Activated CD4-positive, alpha-beta T cell treated with anti-CD3 and anti-CD28 coated beads, Interleukin-2, amount 50 U/mL, for 4 hours (primary cell): ENCODE results near the gene TBC1D22A.

Source experiments
- DNase-seq, 2 experiments: peaks; one replicate each; pipeline ENCODE4 v3.0.0-alpha.2; 2020

TBC1D22A gene

DNA sequence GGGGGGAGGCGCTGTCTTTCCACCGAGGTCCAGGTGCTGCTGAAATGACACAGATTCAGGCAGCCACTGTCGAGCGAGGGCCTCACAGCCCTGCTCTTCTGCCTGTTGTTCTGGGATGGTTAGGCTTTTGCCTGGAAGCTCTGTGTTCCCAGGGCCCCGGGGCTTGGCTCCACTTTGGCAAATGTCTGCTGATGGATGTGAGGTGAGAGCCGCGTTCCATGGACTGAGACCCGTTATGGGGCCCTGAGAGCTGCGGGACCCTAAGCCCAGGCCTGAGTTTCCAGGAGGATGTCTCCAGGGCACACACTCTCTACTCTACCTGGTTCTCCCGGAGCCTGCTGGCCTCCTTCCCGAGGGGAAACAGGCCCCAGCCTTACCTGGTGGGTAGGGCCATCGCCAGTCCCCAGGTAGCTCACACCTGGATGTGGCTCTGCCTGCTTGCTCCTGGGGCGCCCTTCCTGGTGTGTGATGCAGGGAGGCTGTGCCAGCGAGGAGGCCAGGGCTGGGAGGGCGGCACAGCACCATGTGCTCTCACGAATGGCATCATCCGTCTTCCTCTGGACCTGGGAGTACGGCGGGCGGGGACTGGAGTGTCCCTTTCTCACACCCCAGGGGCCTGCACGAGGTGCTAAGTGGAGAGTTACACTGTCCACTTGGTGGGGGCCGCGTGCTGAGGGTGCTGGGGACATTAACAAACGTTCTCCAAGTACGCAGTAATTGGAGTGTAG lies 435.5 kb downstream of the TBC1D22A start:
- no peak for DNase-seq

DNA sequence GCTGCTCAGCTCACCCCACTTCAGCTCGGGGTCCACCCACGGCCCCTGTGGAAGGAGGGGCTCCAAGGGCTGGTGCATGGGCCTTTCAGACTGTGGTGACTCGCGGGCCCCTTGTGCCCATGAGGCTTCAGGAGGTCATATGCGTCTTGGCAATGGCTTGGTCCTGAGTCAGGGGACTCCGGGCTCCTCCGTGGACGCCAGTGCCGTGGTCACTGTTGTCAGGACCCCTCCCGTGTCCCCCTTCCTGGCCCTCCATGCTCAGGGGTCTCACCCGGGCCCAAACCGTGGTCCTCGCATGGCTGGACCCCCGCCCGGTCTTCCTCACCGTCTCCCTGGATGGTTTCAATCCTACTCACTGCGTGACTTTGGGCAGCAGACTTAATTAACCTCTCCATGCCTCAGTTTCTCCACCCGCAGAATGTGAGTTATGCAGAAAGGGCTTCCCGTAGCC lies 436.4 kb downstream of the TBC1D22A start:
- DNase-seq, result no peak

DNA sequence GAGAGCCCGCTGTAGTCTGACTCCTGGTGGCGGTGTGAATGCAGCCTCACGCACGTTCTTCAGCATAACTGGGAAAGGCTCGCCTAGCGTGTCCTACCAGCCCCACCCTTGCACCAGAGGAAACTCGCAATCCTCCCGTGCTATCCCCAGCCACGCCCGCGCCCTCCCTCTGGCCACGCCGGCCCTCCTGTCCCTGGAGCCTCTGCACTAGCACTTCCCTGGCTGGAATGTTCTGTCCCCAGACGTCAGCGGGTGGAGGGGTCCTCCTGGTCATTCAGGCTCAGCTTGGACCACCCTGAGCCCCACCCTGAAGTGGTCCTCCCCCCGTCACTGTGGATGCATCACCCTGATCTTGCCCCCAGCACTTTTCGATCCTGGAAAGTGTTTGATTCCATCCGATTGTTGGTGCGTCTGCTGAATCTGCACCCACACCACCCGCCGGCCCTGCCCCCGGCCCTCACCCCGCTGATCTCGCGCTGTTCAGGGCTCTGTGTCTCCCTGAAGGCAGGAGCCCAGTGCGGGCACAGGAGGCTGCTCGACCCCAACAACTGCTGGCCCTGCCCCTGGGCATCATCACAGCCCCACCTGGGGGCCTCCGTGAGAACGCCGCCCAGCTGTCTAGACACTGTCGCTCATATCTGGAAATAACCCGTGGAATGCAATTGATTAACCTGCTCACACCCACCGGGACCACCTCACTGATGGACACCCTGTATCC lies 437.0 kb downstream of the TBC1D22A start:
- no peak for DNase-seq

DNA sequence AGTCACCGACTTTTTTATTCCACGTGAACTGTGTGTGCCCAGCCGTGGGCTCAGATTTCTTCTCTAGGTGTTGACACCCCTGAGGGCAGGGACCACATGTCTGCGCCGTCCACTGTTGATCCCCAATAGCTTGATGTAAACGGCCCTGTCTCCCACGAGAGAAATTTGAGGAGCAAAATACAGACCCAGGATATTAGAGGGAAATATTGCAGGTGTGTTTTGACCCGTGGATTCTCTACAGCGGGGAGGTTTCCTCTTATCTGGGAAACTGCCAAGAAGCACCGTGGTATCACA lies 437.5 kb downstream of the TBC1D22A start:
- no peak for DNase-seq

DNA sequence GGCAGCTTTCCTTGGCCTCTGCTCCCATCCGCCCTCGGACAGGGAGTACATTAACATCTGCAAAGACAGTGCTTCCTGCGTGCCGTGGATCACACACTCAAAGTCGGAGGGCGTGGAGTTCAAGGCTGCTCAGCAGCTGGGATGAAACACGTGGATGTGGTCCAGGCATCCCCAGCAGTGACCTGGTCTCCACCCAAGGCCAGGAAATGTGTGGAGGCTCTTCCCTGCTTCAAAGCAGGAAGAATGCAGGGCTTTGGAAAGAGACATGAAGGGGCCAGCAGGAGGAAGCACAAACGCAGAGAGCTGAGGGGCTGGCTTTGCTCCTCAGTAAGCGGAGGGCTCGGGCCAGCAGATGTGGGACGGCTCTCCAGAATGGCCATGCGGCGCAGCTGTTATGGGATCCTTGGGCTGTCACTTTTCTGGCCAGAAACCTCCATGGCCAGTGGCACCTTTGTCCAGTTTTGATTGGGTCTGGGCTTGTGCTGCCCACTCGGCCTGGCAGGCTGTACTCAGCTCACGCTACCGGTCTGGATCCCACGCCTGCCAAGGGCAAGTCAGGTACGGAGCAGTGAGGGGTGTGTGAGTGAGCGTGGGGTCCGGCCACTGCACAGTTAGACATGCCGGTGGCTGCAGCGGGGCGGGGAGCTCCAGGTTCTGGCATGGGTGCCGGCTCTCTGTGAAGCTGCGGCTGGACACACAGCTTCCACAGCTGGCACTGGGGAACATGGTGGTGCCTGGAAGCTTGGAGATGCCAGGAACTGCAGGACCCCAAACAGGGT lies 438.0 kb downstream of the TBC1D22A start:
- no peak for DNase-seq

DNA sequence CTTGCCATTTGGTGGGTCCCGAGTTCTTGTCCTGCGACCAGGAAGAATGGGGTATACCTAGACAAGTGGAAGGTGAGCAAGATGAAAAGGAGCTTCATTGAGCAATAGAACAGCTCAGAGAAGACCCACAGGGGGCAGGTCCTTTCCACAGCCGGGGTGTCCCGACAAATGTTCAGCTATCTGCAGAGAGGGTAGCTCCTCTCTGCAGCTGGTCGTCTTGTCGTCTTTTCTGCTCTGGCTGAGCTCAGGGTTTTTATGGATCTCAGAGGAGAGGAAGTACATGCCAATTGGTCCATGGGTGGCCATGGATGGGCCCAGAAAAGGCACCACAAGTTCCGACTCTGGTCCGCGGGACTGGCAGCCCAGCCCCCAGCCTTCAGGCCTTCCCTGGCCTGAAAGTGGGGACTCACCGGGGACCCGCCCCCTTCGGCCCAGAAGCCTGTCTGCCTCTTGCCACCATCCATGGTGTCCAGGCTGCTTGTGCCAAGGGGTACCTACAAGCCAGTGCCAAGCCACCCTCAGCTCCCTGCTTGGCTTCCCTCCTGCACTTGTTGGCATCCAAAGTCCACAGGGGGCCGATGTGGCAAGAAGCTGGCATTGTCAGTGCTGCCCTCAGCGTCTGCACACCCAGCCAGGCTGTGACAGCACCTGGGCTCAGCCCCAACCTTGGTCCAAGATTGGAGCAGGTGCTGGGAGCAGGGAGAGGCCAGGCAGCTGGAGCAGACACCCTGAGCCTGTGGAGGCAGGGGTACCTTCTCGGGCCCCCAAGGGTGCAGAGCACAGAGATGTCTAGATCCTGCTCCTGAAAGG lies 438.9 kb downstream of the TBC1D22A start:
- DNase-seq, result no peak

DNA sequence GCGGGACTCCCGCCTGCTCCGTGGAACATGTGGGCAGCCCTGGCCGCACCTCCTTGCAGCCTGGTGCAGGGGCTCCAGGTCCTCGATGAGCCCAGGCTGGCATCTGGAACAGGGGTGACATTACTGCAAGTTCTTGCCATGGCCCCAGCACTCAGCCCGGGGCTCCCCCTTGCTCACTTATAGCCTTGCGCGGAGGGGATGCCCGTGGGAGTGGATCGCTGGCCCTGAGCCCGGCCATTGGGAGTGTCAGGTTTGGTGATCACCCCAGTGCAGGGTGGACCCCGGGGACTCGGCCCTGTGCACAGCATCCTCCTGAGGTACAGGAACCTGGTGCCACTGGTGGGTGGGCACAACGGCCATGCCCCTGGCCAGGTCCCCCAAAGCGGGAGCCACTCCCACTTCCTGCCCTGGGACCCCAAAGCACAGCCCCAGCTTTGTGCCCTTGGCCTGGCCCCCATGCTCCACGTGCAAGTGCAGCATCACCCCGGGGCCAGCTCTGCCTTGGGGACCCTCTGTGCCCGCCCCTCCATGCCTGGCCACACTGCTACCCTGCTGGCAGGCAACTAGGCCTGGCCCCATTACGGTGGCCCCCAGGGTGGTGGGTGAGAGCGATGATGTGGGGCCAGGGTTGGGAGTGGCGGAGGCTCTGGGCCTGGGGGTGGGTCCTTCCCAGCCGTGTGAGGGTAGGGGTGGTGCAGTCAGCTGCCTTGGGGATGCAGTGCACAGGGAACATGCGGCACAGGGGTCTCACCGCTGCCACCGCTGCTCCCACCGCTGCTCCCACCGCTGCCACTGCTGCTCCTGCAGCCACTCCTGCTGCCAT lies 439.8 kb downstream of the TBC1D22A start:
- no peak for DNase-seq

DNA sequence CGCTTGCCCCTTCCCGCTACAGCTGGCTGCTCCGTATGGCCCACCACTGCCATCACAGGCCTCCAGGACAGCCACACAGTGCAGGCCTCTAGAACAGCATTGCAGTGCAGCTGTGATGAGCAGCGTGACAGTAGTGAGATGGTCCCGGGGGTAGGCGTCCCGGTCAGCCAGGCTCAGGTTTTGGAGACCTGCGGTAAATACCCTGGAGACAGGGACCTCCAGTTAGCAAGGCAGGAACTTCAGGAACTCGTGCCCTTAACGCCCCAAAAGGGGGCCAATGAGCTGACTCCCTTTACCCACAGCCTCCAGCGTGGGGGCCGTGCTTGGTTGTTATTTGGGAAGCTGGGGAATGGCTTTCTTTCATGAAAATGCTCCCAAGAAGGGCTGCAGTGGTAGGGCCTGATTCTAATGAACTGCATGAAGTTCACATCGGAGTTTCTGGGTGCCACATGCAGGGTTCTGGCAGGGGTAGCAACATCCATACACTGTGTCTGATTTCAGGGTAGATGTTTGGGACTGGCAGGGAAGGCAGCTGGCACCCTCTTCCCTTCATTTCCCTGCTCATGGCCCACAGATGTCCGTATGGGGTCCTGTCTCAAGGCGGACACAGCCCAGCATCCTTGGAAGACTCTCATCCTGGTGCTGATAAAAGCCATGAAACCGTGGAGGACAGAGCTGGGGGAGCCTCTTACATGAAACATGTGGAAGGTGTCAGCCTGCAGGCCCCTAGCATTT lies 440.5 kb downstream of the TBC1D22A start:
- DNase-seq, result no peak

DNA sequence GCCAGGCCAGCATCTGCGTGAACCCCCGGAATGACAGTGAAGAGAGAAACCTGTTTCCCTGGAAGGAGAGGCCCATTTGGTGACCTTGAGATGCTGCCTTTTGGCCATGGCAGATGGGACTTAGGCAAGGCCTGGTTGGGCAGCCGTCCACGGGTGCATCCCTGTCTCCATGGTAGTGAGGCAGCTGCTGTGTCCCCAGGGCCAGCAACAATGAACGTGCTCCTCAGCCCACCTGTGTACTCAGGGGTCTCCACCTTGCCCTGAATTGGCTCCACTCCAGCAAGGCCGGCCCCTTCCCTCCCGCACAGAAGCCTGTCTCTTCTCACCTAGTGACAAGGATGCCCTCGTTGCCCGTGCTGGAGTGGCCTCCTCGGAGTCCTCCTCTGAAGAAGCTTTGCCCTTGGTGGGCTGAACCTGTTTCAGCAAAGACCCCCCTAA lies 441.1 kb downstream of the TBC1D22A start:
- DNase-seq, result no peak

DNA sequence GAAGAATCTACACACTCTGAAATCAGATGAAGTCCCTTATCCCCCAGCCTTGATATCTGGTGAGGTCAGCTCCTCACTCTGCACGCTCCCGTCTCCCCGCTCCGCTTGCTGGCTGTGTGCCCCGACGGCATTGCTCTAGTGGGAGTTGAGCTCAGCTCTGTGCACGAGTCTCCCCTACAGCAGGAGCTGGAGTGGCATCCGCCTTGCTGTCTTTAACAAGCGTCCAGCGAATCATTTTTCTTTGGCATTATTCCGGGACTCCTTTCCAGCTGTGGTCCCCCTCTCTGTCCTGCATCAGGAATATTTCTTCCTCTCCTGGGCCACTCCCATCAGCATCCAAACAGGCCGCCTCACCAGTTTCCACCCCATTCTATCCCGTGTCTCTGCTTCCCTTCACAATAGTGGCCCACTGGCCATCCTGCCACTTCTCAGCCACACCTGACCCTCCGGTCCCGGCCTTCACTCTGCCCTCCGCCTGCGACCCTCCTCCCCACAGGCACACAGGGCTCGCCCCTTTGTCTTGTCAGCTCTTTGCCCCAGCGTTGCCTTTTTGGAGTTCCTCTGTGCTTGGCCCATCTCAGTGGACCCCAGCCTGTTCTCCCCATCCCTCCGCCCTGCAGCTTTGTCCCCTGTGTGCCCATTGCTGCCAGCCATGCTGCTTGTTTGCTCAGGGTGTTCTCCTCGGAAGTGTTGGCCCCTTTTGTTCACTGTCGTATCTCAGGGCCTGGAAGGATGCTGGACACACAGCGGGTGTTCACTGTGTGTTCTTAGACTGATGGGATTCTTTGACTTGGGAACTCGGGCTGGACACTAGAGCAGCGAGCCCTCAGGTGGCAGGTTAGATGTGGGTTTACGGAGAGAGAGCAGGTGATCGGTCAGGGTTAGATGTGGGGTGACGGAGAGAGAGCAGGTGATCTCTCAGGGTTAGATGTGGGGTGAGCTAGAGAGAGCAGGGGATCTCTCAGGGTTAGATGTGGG lies 441.8 kb downstream of the TBC1D22A start:
- DNase-seq, result no peak

DNA sequence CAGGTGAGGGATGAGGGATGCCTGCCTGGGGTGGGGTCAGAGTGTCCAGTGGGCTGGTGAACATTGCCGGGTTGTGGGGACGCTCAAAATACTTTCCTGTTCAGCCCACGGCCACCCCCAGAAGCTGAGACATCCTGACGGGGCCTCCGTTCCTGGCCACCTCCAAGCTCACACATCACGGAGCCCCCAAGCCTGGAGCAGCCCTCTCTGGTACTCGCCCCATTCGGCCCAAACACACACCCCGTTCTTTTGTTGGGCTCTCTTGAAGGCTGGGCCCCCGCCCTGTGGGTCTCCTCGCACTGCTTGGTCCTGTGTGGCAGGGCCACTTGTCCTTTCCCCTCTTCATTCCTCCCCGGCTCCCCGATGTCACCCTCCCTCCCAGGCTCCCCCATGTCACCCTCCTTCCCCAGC lies 442.6 kb downstream of the TBC1D22A start:
- DNase-seq, result no peak

DNA sequence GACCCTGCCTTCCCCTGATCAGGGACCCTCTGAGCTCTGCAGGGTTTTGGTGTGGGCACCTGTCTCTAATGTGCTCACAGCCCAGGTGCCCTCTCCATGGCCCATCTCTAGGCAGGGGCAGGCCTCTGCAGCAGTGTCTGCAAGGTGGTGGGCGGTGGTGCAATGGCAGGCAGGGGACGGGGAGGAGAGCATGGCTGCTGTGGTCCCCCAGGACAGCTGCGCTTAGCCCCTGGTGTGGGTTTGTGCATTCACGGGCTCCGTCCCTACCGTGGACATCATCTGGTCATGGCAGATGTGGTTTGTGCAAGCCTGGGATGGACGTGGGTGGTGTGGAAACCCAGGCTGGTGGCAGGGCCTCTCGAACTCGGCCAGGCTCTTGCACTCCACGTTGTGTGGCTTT lies 443.1 kb downstream of the TBC1D22A start:
- no peak for DNase-seq

DNA sequence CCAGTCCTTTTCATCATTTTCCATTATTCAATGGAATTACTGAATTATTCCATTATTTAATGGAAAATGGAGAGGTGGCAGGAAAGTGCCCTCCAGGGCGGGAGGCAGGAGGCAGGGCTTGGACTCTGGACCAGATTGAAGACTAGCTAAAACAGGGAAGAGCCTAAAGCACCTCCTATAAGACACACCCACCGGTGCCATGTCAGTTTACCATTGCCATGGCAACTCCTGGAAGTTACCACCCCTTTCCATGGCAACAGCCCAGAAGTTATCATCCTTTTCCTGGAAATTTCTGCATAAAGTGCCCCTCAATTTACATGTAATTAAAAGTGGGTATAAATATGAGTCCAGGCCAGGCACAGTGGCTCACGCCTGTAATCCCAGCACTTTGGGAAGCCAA lies 443.7 kb downstream of the TBC1D22A start:
- DNase-seq, result no peak

DNA sequence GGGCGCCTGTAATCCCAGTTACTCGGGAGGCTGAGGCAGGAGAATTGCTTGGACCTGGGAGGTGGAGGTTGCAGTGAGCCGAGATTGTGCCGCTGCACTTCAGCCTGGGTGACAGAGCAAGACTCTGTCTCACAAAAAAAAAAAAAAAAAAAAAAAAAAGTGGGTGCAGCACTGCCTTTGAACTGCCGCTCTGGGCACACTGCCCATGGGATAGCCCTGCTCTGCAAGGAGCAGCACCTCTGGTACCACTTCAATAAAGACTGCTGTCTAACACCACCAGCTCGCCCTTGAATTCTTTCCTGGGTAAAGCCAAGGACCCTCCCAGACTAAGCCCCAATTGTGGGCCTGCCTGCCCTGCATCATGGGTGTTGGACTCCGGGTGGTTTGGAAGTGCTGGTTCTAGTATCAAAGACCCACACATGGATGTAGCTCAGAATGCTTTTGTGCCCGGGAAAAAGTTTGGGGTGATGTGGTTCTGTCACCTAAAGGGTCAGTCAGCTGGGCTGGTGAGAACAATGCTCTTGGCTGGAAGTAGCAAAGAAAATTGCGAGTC lies 444.3 kb downstream of the TBC1D22A start:
- no peak for DNase-seq

DNA sequence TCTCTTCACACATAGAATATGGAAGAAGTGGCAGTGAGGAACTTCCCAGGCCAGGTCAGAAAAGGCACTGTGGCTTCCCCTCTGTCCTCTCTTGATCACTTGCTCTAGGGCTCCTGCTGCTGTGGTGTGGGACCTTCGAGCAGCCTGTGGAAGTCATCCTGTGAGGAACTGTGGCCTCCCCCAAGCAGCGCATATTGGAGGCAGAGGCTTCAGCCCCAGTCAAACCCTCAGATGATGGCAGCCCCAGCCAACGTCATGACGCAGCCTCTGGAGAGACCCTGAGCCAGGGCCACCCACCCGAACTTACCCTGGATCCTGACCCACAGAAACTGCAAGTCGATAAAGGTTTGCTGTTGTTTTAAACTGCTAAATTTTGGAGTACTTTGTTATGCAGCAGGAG lies 444.9 kb downstream of the TBC1D22A start:
- DNase-seq, result no peak

DNA sequence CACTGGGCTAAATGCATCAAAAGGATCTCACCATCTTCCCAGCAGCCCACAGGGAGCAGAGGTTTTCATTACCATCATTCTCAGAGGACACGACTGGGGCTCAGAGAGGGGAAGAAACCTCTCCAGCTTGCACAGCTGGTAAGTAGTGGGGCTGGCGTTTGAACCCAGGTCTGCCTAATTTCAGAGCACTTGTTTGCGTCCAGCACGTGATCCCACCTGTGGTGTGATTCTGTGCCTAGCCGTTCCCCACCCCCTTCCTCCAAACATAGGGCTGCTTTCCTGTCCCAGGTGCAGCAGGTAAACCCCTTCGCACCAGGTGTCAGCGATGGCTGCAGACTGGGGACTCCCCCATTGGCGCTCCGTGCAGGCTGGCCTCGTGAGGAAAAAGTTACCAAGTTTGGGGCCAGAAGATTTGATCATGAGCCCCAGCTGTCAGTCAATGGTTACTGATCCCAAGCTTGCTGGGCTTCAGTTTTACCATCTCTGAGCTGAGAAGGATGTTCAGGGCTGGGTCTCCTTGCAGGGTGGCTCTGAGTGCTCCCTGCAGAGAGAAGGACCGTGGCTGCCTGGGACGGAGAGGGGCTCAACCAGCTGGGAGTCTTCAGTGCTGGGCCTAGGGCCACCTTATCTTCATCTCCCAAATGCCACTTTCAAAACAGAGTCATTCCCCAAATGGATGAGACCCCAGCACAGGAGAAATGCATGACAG lies 445.6 kb downstream of the TBC1D22A start:
- no peak for DNase-seq

DNA sequence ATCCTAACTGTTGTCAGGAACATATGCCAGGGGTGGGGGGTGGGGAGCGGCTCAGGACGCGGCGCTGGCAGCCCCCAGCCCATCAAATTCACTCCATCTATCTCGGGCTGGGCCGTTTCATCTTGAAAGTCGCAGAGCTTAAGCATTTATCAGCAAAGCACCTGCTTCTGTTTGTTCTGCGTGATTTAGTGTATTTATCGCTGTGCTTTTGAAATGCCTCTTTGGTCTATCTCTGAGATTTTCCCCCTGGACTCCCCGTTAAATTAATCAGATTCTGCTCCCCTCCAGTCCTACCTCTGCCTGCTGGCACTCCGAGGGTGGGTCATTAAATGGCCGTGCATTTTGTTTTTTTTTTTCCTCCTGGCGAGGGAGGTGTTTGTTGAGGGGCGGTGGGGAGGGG lies 446.2 kb downstream of the TBC1D22A start:
- DNase-seq, result no peak

DNA sequence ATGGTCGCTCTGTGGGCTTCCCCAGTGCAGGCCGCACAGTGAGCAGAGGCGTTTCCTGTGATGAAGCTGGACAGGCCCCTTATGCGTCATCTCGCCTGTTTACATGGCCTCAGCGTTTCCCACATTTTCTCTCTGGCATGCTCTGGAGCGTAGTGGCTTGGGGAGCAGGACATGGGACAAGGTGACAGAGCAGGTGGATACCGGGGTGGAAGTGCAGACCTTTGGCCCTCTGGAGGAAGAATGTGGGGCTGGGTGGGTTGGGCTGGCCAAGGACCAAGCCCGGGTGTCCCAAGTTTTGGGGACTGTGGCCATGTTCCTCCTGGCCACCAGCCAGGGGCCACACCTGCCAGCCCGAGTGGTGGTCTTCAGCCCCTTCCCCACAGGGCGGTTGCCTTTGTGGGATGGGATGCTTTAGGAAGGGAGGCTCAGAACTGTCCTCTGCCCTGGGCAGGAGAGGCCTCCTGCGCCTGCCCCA lies 446.6 kb downstream of the TBC1D22A start:
- DNase-seq, result no peak

DNA sequence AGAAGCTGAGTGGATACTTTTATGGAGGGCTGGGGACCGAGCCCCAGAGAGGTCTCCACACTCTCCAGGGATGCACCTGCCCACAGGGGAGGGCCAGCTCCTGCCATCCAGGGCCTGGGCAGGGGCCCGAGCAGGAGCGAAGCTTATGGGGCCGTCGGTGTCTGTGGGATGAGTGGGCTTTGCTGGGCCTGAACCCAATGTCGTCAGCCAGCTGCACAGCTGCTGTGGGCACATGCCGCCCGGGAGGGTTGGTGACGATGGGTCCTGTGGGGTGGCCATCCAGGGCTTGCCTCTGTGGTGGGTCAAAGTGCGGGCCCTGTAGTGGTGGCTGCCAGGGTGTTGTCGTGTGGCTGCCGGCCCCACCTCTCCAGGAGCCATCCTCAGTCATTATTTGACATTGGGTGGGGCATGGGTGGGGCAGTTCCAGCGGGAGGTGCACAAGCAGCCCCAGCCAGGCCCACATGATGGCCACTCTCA lies 447.1 kb downstream of the TBC1D22A start:
- no peak for DNase-seq
